Heart right ventricle (tissue), 16 donors: Measurements from ENCODE around the gene CCL25. TPM values are rescaled to one million over a fixed set of nuclear protein-coding genes. Genes with fewer than 3 reads are reported as not detected.

ENCODE experiments used
- ATAC-seq, 8 donors: fragments of 200-7000 bp; cut with Tn5 transposase; one replicate each; pipeline ENCODE4 v1.9.1; 2020; ENCODE audit warnings: mild to moderate bottlenecking in 8 of 8, moderate library complexity in 8 of 8, moderate number of reproducible peaks in 1 of 8
- DNase-seq, 2 donors: peaks; one replicate each; pipeline ENCODE4 v3.0.0-alpha.2; 2020
- H3K27ac ChIP-seq, 10 donors: fragments of 200-600 bp; sonication (generic) in 2 of 10; one replicate each; pipeline versions ENCODE4 v1.5.0 to v1.8.0; 2020 to 2022; ENCODE audit warnings: mild to moderate bottlenecking in 3 of 10
- H3K27me3 ChIP-seq, 7 donors: fragments of 200-600 bp; one replicate each; pipeline ENCODE4 v1.8.0; 2021 to 2022; ENCODE audit warnings: mild to moderate bottlenecking in 2 of 7
- H3K36me3 ChIP-seq, 9 donors: fragments of 200-600 bp; sonication (generic) in 1 of 9; one replicate each; pipeline versions ENCODE4 v1.5.0 to v1.8.0; 2020 to 2022; ENCODE audit warnings: mild to moderate bottlenecking in 2 of 9
- H3K4me1 ChIP-seq, 9 donors: fragments of 200-600 bp; sonication (generic) in 1 of 9; one replicate each; pipeline versions ENCODE4 v1.5.0 to v1.8.0; 2020 to 2022; ENCODE audit warnings: mild to moderate bottlenecking in 4 of 9
- H3K4me3 ChIP-seq, 10 donors: fragments of 200-600 bp; sonication (generic) in 2 of 10; one replicate each; pipeline versions ENCODE4 v1.5.0 to v1.8.0; 2020 to 2022; ENCODE audit warnings: mild to moderate bottlenecking in 7 of 10, moderate library complexity in 2 of 10
- H3K9me3 ChIP-seq, 11 donors: fragments of 200-600 bp in 10 of 11; sonication (generic) in 2 of 11; one replicate each; pipeline versions ENCODE4 v1.5.0 to v1.8.0; 2013 to 2022; ENCODE audit warnings: mild to moderate bottlenecking in 2 of 11, control low read depth in 1 of 11, moderate library complexity in 1 of 11
- WGBS, 2 donors: extraction: QIAGEN DNeasy Blood & Tissue Kit; methylation state at CpG; one replicate each; pipeline ENCODE4 v1.1.7; 2013; ENCODE audit warnings: inconsistent platforms in 1 of 2; 5-methylcytosine and 5-hydroxymethylcytosine counted together
- intact Hi-C, 10 donors: fragments of 100-400 bp; cut with DNase I; formaldehyde crosslinking; loops; one replicate each; pipeline versions ENCODE4 v1.11.1 to v1.14.2; 2022
- polyA plus RNA-seq, 2 donors: library from polyadenylated mRNA; stranded (reverse); fragments of 200-250 nt; gene quantifications; one replicate each; pipeline ENCODE4 v1.2.3, GENCODE V29; 2013
- total RNA-seq, 10 donors: library from RNA; stranded (reverse); fragmentation: NEBNext Ultra II Directional in 3 of 10; extraction: Animal tissue kit (Norgen Biotek cat#: 25700) in 3 of 10; gene quantifications; one replicate each; pipeline versions ENCODE4 v1.2.1 to v1.2.4, GENCODE V29; 2021 to 2023
- TF ChIP-seq, protein P1 (sequence below), 9 donors: fragments of 200-600 bp; sonication (generic) in 2 of 9; IDR thresholded peaks; one replicate each; pipeline versions ENCODE4 v1.5.0 to v1.8.0; 2021 to 2022; ENCODE audit warnings: antibody characterized with exemption in 9 of 9, mild to moderate bottlenecking in 5 of 9, moderate library complexity in 1 of 9
- donor health status: Arrhythmogenic right ventricular cardiomyopathy.
- donor health status: ischemic (EF 13 %, LVEDD 7.1; RV severe dilation, severe dysfunction).
- donor health status: healthy with polysubstance abuse.
- donor health status: DM: no; HTN: yes; CAD: no.
- donor health status: DM: no; HTN: no; CAD: no.
- donor health status: ischemic (EF 25% LVEDD 6.9; RV normal size, moderate dysfunction).
- donor health status: ischemic (EF 25% LVEDD 5.7; RV mildly dilated, moderate dysfunction).
- donor health status: healthy.
- donor health status: DM: yes; HTN: yes; CAD: no.
- donor health status: Ischemic cardiomyopathy.
- donor health status: ischemic (EF 35%, LVEDD 5.7; RV mildly dilated, moderate dysfunction).
- donor health status: nonischemic (EF 11% LVEDD 7.7; RV severe dilation, severe dysfunction).
- donor health status: DM: yes; HTN: yes; CAD: no.
- donor health status: PGD.
- donor health status: ischemic (EF 29% LVEDD 5.4; RV normal size, mild dysfunction).
- donor health status: nonischemic (EF 23%, LVEDD 6.1; RV moderate dilation, normal function).

CCL25 gene
- total and polyA plus RNA-seq, 12 donors, result not detected

DNA sequence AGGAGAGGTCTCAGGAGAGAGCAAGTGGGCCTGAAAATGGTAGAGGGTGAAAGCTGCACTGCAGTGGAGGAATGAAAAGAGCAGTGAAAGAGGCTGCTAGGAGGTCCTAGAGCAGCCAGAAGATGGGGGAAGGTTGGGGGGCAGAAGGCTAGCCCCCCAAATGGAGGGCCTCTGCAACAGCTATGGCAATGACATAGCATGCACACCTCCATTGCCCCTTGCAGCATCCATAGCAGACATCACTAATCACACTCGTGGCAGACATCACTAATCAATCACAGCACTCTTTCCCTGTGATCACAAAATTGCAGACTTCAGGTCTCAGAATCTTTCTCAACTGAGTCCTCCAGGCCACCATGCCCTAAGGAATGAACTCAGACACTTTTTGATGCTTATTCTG is 21.9 kb downstream of the CCL25 start:
- no peak overlapping the region for H3K27ac ChIP-seq
- H3K27me3 ChIP-seq, result no peaks in the 10 kb centered on the region
- H3K4me1 ChIP-seq, result no peaks in the 10 kb centered on the region
- WGBS, 2 donors, result 89 to 100% methylated on average over 1 of the region's 1 CpG
- ATAC-seq, result no peak
- peaks cover 0 to 23% (median 6%) of the 10 kb centered on the region in 11 donors for H3K9me3 ChIP-seq
- intact Hi-C loops, result no loop called here
- H3K36me3 ChIP-seq, result no peaks in the 10 kb centered on the region
- DNase-seq, result no peak
- no peak overlapping the region for H3K4me3 ChIP-seq
- TF ChIP-seq, protein P1, sequence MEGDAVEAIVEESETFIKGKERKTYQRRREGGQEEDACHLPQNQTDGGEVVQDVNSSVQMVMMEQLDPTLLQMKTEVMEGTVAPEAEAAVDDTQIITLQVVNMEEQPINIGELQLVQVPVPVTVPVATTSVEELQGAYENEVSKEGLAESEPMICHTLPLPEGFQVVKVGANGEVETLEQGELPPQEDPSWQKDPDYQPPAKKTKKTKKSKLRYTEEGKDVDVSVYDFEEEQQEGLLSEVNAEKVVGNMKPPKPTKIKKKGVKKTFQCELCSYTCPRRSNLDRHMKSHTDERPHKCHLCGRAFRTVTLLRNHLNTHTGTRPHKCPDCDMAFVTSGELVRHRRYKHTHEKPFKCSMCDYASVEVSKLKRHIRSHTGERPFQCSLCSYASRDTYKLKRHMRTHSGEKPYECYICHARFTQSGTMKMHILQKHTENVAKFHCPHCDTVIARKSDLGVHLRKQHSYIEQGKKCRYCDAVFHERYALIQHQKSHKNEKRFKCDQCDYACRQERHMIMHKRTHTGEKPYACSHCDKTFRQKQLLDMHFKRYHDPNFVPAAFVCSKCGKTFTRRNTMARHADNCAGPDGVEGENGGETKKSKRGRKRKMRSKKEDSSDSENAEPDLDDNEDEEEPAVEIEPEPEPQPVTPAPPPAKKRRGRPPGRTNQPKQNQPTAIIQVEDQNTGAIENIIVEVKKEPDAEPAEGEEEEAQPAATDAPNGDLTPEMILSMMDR (IDR thresholded peaks at IDR 0.05), result no peak

DNA sequence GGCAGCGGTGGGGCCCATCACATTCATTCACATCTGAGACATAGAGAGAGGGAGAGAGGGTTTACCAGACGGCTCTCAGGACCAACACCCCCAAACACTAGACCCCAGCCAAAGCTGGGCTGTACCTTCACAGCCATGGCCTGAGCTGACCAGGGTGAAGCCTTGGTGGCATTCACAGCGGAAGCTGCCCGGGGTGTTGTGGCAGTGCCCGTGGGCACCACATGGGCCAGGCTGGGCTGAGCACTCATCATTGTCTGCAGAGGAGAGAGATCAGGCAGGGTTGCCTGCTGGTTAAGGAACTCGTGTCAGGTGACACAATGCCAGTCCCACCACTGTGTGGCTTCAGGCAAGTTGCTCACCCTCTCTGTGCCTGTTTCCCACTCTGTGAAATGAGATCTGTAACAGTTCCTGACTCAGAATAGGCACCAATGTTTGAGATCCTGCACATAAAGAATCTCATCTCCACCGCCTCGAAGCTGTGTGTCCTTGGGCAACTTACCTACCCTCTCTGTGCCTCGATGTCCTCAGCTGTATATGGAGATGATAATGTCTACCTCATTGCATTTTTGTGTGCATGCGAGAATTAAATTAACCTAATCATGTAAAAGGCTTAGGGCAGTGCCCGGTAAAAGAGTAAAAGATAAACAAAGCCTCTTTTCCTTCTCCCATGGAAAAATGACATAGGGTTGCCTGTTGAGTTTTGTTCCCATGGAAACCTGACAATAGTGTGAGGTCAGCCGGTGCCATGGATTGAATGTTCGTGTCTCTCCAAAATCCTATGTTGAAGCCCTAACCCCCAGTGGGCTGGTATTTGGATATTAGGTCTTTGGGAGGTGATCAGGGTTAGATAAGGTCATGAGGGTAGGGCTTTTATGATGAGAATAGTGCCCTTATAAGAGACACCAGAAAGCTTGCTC is 22.9 kb downstream of the CCL25 start:
- no peaks in the 10 kb centered on the region for H3K27me3 ChIP-seq
- 81 to 84% methylated on average over 13 of the region's 13 CpGs for WGBS, 2 donors
- ATAC-seq, result no peak
- H3K36me3 ChIP-seq, result no peaks in the 10 kb centered on the region
- H3K4me1 ChIP-seq, result no peaks in the 10 kb centered on the region
- TF ChIP-seq, protein P1 (IDR thresholded peaks at IDR 0.05), result no peak
- H3K27ac ChIP-seq, result no peak overlapping the region
- peaks cover 0 to 14% (median 0%) of the 10 kb centered on the region in 11 donors for H3K9me3 ChIP-seq
- DNase-seq, result no peak
- intact Hi-C loops, result no loop called here
- H3K4me3 ChIP-seq, result no peak overlapping the region

DNA sequence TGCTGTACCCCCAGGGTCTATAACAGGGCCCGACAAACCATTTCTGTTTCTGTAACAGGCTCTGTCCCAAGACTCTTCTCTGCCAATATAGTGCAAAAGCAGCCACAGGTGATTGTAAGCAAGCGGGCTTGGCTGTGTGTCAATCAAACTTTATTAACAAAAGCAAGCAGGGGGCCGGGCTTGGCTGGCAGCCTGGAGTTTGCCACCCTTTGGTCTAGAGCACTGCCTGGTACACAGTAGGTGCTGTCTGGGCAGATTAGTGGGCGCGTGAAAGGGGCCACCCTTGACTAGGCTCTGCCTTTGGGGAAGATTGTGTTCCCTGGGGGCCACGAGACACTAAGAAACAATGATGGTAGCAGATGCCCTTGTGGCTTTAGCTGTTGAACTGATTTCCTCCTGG is 27.4 kb downstream of the CCL25 start:
- DNase-seq (no peak), ATAC-seq (no peak)
- Histone ChIP-seq H3K36me3 (no peaks in the 10 kb centered on the region), H3K27ac (no peak overlapping the region), H3K9me3 (peaks cover 0 to 5% (median 0%) of the 10 kb centered on the region in 11 donors), H3K4me1 (no peaks in the 10 kb centered on the region), H3K4me3 (no peak overlapping the region), H3K27me3 (peaks cover 0 to 3% (median 0%) of the 10 kb centered on the region in 7 donors)
- TF ChIP-seq, protein P1 (IDR thresholded peaks at IDR 0.05), result no peak
- intact Hi-C loops, result no loop called here
- WGBS, 2 donors, result 93% methylated on average over 6 of the region's 6 CpGs

DNA sequence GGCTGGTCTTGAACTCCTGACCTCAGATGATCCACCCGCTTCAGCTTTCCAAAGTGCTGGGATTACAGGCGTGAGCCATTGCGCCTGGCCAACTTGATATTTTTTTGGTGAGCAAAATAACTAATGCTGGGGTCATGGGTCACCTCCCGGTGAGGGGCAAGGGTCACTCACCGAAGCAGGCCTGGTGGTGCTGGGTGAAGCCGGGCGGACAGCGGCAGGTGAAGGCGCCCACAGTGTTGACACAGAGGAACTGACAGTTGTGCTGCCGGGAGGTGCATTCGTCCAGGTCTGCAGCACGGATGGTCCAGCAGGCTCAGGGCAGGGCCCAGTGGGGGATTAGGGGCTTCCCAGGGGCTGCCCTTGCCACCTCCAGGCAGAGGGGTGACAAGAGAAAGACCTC is 28.3 kb downstream of the CCL25 start:
- Histone ChIP-seq H3K4me1 (no peaks in the 10 kb centered on the region), H3K27me3 (peaks cover 0 to 10% (median 0%) of the 10 kb centered on the region in 7 donors), H3K27ac (no peak overlapping the region), H3K4me3 (no peak overlapping the region), H3K36me3 (no peaks in the 10 kb centered on the region), H3K9me3 (peaks cover 0 to 5% (median 0%) of the 10 kb centered on the region in 11 donors)
- ATAC-seq (no peak), DNase-seq (no peak)
- WGBS, 2 donors, result 85 to 92% methylated on average over 12 of the region's 12 CpGs
- TF ChIP-seq, protein P1 (IDR thresholded peaks at IDR 0.05), result no peak
- intact Hi-C loops, result no loop called here
